Measurements from ENCODE around the gene ENGASE. TPM values are rescaled to one million over a fixed set of nuclear protein-coding genes. Genes with fewer than 3 reads are reported as not detected.

ENGASE gene
- total RNA-seq, 4 donors from 2014 or later: 29.9 to 64.8 (median 57.1) TPM

- no peak for DNase-seq (ENCODE audit: low spot score in 2 of 2)
- Histone ChIP-seq H3K27ac (no peak overlapping the region), H3K27me3 (peaks cover 0 to 28% of the 10 kb centered on the region in 2 donors), H3K9me3 (no peaks in the 10 kb centered on the region), H3K4me3 (no peak overlapping the region), H3K36me3 (peaks cover 0 to 44% (median 0%) of the 10 kb centered on the region in 3 donors), H3K4me1 (peaks cover 0 to 19% (median 2%) of the 10 kb centered on the region in 4 donors)
- TF ChIP-seq POLR2A (IDR thresholded peaks at IDR 0.05): no peak
- no peak for TF ChIP-seq EP300 (IDR thresholded peaks at IDR 0.05)
- no peak for TF ChIP-seq CTCF (IDR thresholded peaks at IDR 0.05)
- 90 to 91% methylated on average over 22 to 26 of the region's 26 CpGs for WGBS, 2 donors
These were observed 13.8 kb downstream of the ENGASE start for GRCh38 chr17:79088247-79088996.

- Histone ChIP-seq H3K27me3 (peaks cover 0 to 33% of the 10 kb centered on the region in 2 donors), H3K4me1 (peaks cover 0 to 19% (median 2%) of the 10 kb centered on the region in 4 donors), H3K27ac (no peak overlapping the region), H3K4me3 (no peak overlapping the region), H3K36me3 (peaks cover 0 to 38% (median 0%) of the 10 kb centered on the region in 3 donors), H3K9me3 (no peaks in the 10 kb centered on the region)
- no peak for DNase-seq (ENCODE audit: low spot score in 2 of 2)
- TF ChIP-seq CTCF (IDR thresholded peaks at IDR 0.05) (no peak), POLR2A (IDR thresholded peaks at IDR 0.05) (no peak), EP300 (IDR thresholded peaks at IDR 0.05) (no peak)
- WGBS, 2 donors: 64 to 71% methylated on average over 7 to 8 of the region's 8 CpGs
These were observed 14.3 kb downstream of the ENGASE start for GRCh38 chr17:79088997-79089328.

GRCh38 chr17:79089720-79090442, 15.3 kb downstream of the ENGASE start:
- no peaks in the 10 kb centered on the region for H3K9me3 ChIP-seq
- no peak overlapping the region for H3K4me3 ChIP-seq
- H3K27me3 ChIP-seq: peaks cover 0 to 42% of the 10 kb centered on the region in 2 donors
- TF ChIP-seq POLR2A (IDR thresholded peaks at IDR 0.05): no peak
- TF ChIP-seq CTCF (IDR thresholded peaks at IDR 0.05): no peak
- TF ChIP-seq EP300 (IDR thresholded peaks at IDR 0.05): no peak
- 54 to 74% methylated on average over 26 to 31 of the region's 31 CpGs for WGBS, 2 donors
- H3K27ac ChIP-seq: no peak overlapping the region
- peaks cover 0 to 29% (median 0%) of the 10 kb centered on the region in 3 donors for H3K36me3 ChIP-seq
- DNase-seq (ENCODE audit: low spot score in 2 of 2): no peak
- peaks cover 0 to 19% (median 2%) of the 10 kb centered on the region in 4 donors for H3K4me1 ChIP-seq

GRCh38 chr17:79090443-79091225, 16.0 kb downstream of the ENGASE start:
- Histone ChIP-seq H3K27me3 (peaks cover 0 to 50% of the 10 kb centered on the region in 2 donors), H3K4me1 (peaks cover 0 to 19% (median 2%) of the 10 kb centered on the region in 4 donors), H3K4me3 (no peak overlapping the region), H3K36me3 (peaks cover 0 to 21% (median 0%) of the 10 kb centered on the region in 3 donors), H3K27ac (no peak overlapping the region), H3K9me3 (no peaks in the 10 kb centered on the region)
- 37 to 49% methylated on average over 27 to 30 of the region's 32 CpGs for WGBS, 2 donors
- TF ChIP-seq CTCF (IDR thresholded peaks at IDR 0.05): peak in 2 of 5 experiments; percentile 23 to 27
- TF ChIP-seq EP300 (IDR thresholded peaks at IDR 0.05): no peak
- no peak for TF ChIP-seq POLR2A (IDR thresholded peaks at IDR 0.05)
- no peak for DNase-seq (ENCODE audit: low spot score in 2 of 2)

All from tibial nerve (tissue), 4 donors.